ENCODE data around the gene ACE2. TPM values are rescaled to one million over a fixed set of nuclear protein-coding genes. Genes with fewer than 3 reads are reported as not detected.

ACE2 gene
- total and polyA plus RNA-seq, 9 of the 15 experiments (the other 6 are each of a cell fraction or from before 2014, with no cell fraction given), result 0.03 to 0.09 (median 0.07) TPM; not detected in 6

GRCh38 chrX:15549189-15550012, 51.4 kb downstream of the ACE2 start (continued):
- TF ChIP-seq ARID1B (IDR thresholded peaks at IDR 0.05) (peak; percentile 88), RBBP5 (IDR thresholded peaks at IDR 0.05; ENCODE audit: borderline replicate concordance, insufficient read depth, low read length, poor library complexity, severe bottlenecking) (peak; percentile 23), DIDO1 (tag; IDR thresholded peaks at IDR 0.05; ENCODE audit: low read depth) (no peak), AFF1 (IDR thresholded peaks at IDR 0.05; ENCODE audit: low read depth in 1 of 2, partially characterized antibody in 2 of 2) (no peak), ZNF79 (CRISPR knock-in tag; IDR thresholded peaks at IDR 0.05; ENCODE audit: low read depth) (no peak), MLLT1 (IDR thresholded peaks at IDR 0.05) (no peak), KLF13 (tag; IDR thresholded peaks at IDR 0.05; ENCODE audit: borderline replicate concordance, low read depth) (no peak), U2AF2 (optimal IDR thresholded peaks at IDR 0.05; ENCODE audit: low read depth, low read length) (no peak), RCOR1 (IDR thresholded peaks at IDR 0.05; ENCODE audit: borderline replicate concordance in 1 of 2, low read depth in 2 of 2, low read length in 2 of 2) (peak in 1 of 2 experiments; percentile 78; a peak in 2 of 4 replicates), TEAD4 (IDR thresholded peaks at IDR 0.05; ENCODE audit: low read length) (peak; percentile 86), TEAD4 (CRISPR knock-in tag; IDR thresholded peaks at IDR 0.05; ENCODE audit: borderline replicate concordance) (no peak), ZEB2 (IDR thresholded peaks at IDR 0.05) (peak; percentile 54; the same call in 1 of the 2 replicates)
